Activated CD4-positive, alpha-beta T cell treated with anti-CD3 and anti-CD28 coated beads for 4 hours (primary cell): ENCODE data around the gene PRLHR.

ENCODE experiments used
- DNase-seq, 2 donors: peaks; one replicate each; pipeline ENCODE4 v3.0.0-alpha.2; 2020

Gene PRLHR

DNA sequence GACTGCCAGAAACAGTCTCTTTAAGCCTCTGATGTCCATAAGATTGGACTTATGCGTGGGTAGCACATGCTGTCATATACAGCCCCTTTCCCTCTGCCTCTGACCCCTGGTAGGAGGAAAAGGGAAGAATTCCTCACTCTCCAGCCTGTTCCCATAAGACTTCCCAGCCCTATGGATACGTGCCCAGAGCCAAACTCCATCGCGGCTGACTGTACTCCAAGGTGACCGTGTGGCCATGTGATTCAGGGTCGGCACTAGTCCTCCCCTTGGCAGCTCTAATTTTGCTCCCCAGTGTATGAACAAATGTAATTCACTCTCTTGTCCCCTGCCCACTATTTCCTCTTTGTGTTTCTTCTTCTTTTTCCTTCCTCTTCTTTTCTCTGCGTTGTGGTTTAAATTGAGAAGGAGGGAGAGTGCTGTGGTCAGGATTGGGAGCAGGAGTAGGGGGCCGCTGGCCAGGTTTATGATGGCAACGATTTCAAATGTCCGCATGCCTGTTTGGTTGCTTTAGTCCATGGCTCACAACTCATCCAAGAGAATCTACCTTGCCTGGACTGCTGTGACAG lies 43.8 kb downstream of the PRLHR start:
- no peak for DNase-seq

GRCh38 chr10:118547282-118547681 lies 48.2 kb downstream of the PRLHR start:
- DNase-seq = no peak

- no peak for DNase-seq
These were observed 49.0 kb downstream of the PRLHR start for GRCh38 chr10:118546479-118546878.

GRCh38 chr10:118545381-118545780 lies 50.1 kb downstream of the PRLHR start:
- DNase-seq = no peak

DNA sequence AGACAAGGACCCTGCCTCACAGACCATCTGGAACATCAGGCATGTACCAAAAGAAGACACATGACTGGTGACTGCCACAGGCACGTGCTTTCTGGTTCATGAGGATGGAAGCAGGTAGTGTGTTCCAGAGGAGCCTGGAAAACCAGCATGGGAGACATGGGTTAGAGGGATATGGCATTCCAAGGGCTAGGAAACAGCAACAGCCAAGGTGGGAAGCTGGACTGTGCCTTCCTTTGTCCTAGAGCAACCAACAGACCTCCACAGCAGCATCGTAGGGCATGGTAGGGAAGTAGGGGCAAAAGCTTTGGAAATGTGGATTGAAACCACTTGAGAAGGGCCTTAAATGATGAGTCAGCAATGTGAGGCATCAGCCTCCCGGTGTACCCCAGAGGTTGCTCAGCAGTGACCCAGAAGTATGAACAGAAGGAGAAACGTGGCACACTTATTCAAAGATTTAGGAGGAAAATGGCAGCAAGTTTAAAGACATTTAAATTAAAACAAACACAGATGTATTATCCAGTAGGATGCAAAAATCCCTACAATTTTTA lies 51.0 kb downstream of the PRLHR start:
- DNase-seq = no peak

- peak; percentile 5 to 39 for DNase-seq
These were observed 51.6 kb downstream of the PRLHR start for GRCh38 chr10:118543714-118544400.

DNA sequence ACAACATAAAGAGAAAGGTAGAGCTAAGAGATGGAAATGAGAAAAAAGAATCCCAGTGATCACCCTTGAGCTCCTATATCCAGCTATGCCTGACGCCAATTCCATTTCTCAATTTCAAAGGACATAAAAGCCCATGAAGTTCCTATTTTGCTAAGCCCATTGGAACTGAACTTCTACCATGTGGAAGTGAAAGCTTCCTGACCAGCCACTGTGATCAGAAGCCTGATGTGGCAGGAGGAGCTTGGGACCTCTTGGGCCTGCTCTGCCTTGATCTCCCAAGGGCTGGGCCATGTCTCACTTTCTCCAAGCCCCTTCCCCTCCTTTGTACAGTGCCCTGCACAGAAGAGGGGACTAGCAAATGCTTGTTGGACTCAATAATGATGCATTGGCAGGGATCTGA lies 52.7 kb downstream of the PRLHR start:
- no peak for DNase-seq

- DNase-seq = no peak
These were observed 53.2 kb downstream of the PRLHR start for GRCh38 chr10:118542205-118542604.

DNA sequence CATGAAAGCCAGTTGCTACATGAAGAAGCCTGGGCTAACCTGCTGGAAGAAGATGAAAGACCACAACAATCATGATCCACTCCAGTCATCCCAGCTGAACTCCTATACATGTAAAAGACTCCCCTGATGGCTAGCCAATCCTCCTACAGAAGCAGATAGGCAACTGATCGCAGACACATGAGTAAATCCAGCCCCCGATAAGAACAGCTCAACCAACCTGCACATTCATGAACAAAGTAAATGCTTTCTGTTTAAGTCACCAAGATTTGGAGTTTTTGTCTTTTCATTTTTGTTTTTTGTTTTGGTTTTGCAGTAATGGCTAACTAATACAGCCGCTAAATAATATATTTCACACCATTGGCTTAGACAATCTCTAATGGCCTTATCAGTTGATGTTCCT lies 53.7 kb downstream of the PRLHR start:
- no peak for DNase-seq
